Activated CD8-positive, alpha-beta T cell treated with anti-CD3 and anti-CD28 coated beads, Interleukin-2, amount 10 ng/mL, durations not matched to agents 7 days and 5 days (primary cell): ENCODE results near the gene C6orf52. TPM values are rescaled to one million over a fixed set of nuclear protein-coding genes. Genes with fewer than 3 reads are reported as not detected.
"Not testable (repeated sequence)": the region's sequence is repeated elsewhere in the genome, so short reads cannot be mapped to it uniquely, and the experiment has no call there.

Experiments used
- ATAC-seq: fragments of 150-1000 bp; cut with Tn5 transposase; one replicate; pipeline ENCODE4 v1.10.0; 2021; ENCODE audit warnings: moderate library complexity
- CTCF ChIA-PET: fragments of 350-600 bp; sonication (Branson Sonifier 250); formaldehyde crosslinking; loops from one replicate; lab custom pipeline; 2021; ENCODE audit warnings: antibody characterized with exemption; lab: Charles Lee
- POLR2A ChIA-PET: fragments of 350-600 bp; sonication (Branson Sonifier 250); formaldehyde crosslinking; loops from one replicate; lab custom pipeline; 2021; ENCODE audit warnings: antibody characterized with exemption; lab: Charles Lee
- DNase-seq: peaks from one replicate; pipeline ENCODE4 v3.0.0-alpha.2; 2020
- H3K27ac Mint-ChIP-seq: one replicate; pipeline ENCODE4 v1.8.0; 2021; ENCODE audit warnings: mild to moderate bottlenecking, mixed read lengths
- H3K27me3 Mint-ChIP-seq: one replicate; pipeline ENCODE4 v1.8.0; 2021; ENCODE audit warnings: low read depth, mixed read lengths
- H3K36me3 Mint-ChIP-seq: one replicate; pipeline ENCODE4 v1.8.0; 2021; ENCODE audit warnings: low read depth, mixed read lengths
- H3K4me1 Mint-ChIP-seq: one replicate; pipeline ENCODE4 v1.8.0; 2021; ENCODE audit warnings: low read depth, mixed read lengths
- H3K4me3 Mint-ChIP-seq: one replicate; pipeline ENCODE4 v1.8.0; 2021; ENCODE audit warnings: mild to moderate bottlenecking, mixed read lengths
- H3K9me3 Mint-ChIP-seq: one replicate; pipeline ENCODE4 v1.8.0; 2022; ENCODE audit warnings: mixed read lengths; ENCODE audit not compliant: insufficient read depth
- total RNA-seq, 2 experiments: library from RNA; stranded (reverse); gene quantifications; one replicate each; pipeline ENCODE4 v1.2.3, GENCODE V29; 2021

Gene C6orf52
- total RNA-seq, 2 experiments from 2014 or later = 2.3 to 2.9 TPM

GRCh38 chr6:10678456-10678855, 16.0 kb downstream of the C6orf52 start:
- H3K27me3 Mint-ChIP-seq = no peaks in the 10 kb centered on the region
- DNase-seq (no peak), ATAC-seq (no peak)
- POLR2A ChIA-PET = no interaction called here
- CTCF ChIA-PET = no interaction called here
- no peak overlapping the region for H3K27ac Mint-ChIP-seq
- peaks cover 12% of the 10 kb centered on the region for H3K36me3 Mint-ChIP-seq
- peaks cover 16% of the 10 kb centered on the region for H3K4me1 Mint-ChIP-seq
- H3K9me3 Mint-ChIP-seq = no peaks in the 10 kb centered on the region
- no peak overlapping the region for H3K4me3 Mint-ChIP-seq

GRCh38 chr6:10676403-10676802, 18.0 kb downstream of the C6orf52 start:
- CTCF ChIA-PET = no interaction called here
- Mint-ChIP-seq H3K36me3 (peaks cover 2% of the 10 kb centered on the region), H3K4me3 (no peak overlapping the region), H3K27me3 (peaks cover 4% of the 10 kb centered on the region), H3K4me1 (no peaks in the 10 kb centered on the region), H3K9me3 (no peaks in the 10 kb centered on the region), H3K27ac (no peak overlapping the region)
- POLR2A ChIA-PET = no interaction called here
- DNase-seq = no peak
- no peak for ATAC-seq

GRCh38 chr6:10668126-10668917, 26.1 kb downstream of the C6orf52 start:
- no peak for DNase-seq
- ChIA-PET POLR2A (no interaction called here), CTCF (no interaction called here)
- Mint-ChIP-seq H3K9me3 (peaks cover 6% of the 10 kb centered on the region), H3K4me1 (peaks cover 8% of the 10 kb centered on the region), H3K4me3 (no peak overlapping the region), H3K27me3 (peaks cover 18% of the 10 kb centered on the region), H3K36me3 (peaks cover 7% of the 10 kb centered on the region), H3K27ac (no peak overlapping the region)
- ATAC-seq = no peak

GRCh38 chr6:10665595-10665994, 28.8 kb downstream of the C6orf52 start:
- CTCF ChIA-PET, DNase-seq, H3K27ac Mint-ChIP-seq, ATAC-seq, H3K9me3 Mint-ChIP-seq, POLR2A ChIA-PET, H3K4me1 Mint-ChIP-seq, H3K36me3 Mint-ChIP-seq, H3K4me3 Mint-ChIP-seq: not testable (repeated sequence)
- peaks cover 15% of the 10 kb centered on the region for H3K27me3 Mint-ChIP-seq

- CTCF ChIA-PET = interaction anchor here (0.8 to 1.5 kb wide), 3 partner anchors 24 to 406 kb away, joined by 3 to 4 read pairs (median 3); no protein-coding TSS in a partner anchor
Measured at GRCh38 chr6:10662742-10663141, 31.7 kb downstream of the C6orf52 start.

GRCh38 chr6:10662207-10662606, 32.2 kb downstream of the C6orf52 start:
- H3K4me3 Mint-ChIP-seq = no peak overlapping the region
- no peak overlapping the region for H3K27ac Mint-ChIP-seq
- H3K9me3 Mint-ChIP-seq = peaks cover 6% of the 10 kb centered on the region
- ATAC-seq = no peak
- no peak for DNase-seq
- H3K27me3 Mint-ChIP-seq = peaks cover 13% of the 10 kb centered on the region
- peaks cover 4% of the 10 kb centered on the region for H3K36me3 Mint-ChIP-seq
- ChIA-PET POLR2A (interaction anchor here (0.7 kb wide), 1 partner anchor 115 kb away, joined by 3 read pairs; no protein-coding TSS in a partner anchor), CTCF (interaction anchor here (0.9 to 1.5 kb wide), 2 partner anchors 24 to 140 kb away, joined by 3 to 4 read pairs; no protein-coding TSS in a partner anchor)
- H3K4me1 Mint-ChIP-seq = peaks cover 5% of the 10 kb centered on the region

More at GRCh38 chr6:10662742-10663141, 31.7 kb downstream of the C6orf52 start:
- H3K4me1 Mint-ChIP-seq = peaks cover 7% of the 10 kb centered on the region
- ATAC-seq = no peak
- peaks cover 6% of the 10 kb centered on the region for H3K9me3 Mint-ChIP-seq
- DNase-seq = no peak
- H3K4me3 Mint-ChIP-seq = no peak overlapping the region
- POLR2A ChIA-PET = no interaction called here
- peaks cover 13% of the 10 kb centered on the region for H3K27me3 Mint-ChIP-seq
- no peak overlapping the region for H3K27ac Mint-ChIP-seq
- H3K36me3 Mint-ChIP-seq = peaks cover 7% of the 10 kb centered on the region

GRCh38 chr6:10660431-10661191, 33.8 kb downstream of the C6orf52 start:
- peak overlapping the region; percentile 19 for H3K27ac Mint-ChIP-seq
- peaks cover 15% of the 10 kb centered on the region for H3K4me1 Mint-ChIP-seq
- POLR2A ChIA-PET = interaction anchor here (1.2 kb wide), 1 partner anchor 34 kb away, joined by 3 read pairs; the partner anchor contains the start of gene PAK1IP1
- ATAC-seq, CTCF ChIA-PET, H3K4me3 Mint-ChIP-seq, H3K9me3 Mint-ChIP-seq, H3K36me3 Mint-ChIP-seq, DNase-seq, H3K27me3 Mint-ChIP-seq: not testable (repeated sequence)

- DNase-seq (no peak), ATAC-seq (peak; percentile 12)
- Mint-ChIP-seq H3K27ac (peak overlapping the region; percentile 19), H3K27me3 (peaks cover 10% of the 10 kb centered on the region), H3K4me1 (peaks cover 23% of the 10 kb centered on the region), H3K9me3 (no peaks in the 10 kb centered on the region), H3K4me3 (no peak overlapping the region), H3K36me3 (no peaks in the 10 kb centered on the region)
- ChIA-PET POLR2A (interaction anchor here (0.6 to 1.2 kb wide), 2 partner anchors 35 to 744 kb away, joined by 3 read pairs; partner anchors contain the start of gene PAK1IP1), CTCF (no interaction called here)
Measured at GRCh38 chr6:10659699-10660348, 34.6 kb downstream of the C6orf52 start.

GRCh38 chr6:10658910-10659698, 35.3 kb downstream of the C6orf52 start:
- H3K36me3 Mint-ChIP-seq = no peaks in the 10 kb centered on the region
- peak overlapping the region; percentile 18 for H3K4me3 Mint-ChIP-seq
- ATAC-seq (no peak), DNase-seq (no peak)
- H3K27ac Mint-ChIP-seq = no peak overlapping the region
- peaks cover 24% of the 10 kb centered on the region for H3K4me1 Mint-ChIP-seq
- CTCF ChIA-PET = no interaction called here
- peaks cover 8% of the 10 kb centered on the region for H3K27me3 Mint-ChIP-seq
- POLR2A ChIA-PET = interaction anchor here (0.6 to 1.2 kb wide), 2 partner anchors 36 to 745 kb away, joined by 3 read pairs; partner anchors contain the start of gene PAK1IP1
- no peaks in the 10 kb centered on the region for H3K9me3 Mint-ChIP-seq

GRCh38 chr6:10655508-10656055, 38.8 kb downstream of the C6orf52 start:
- H3K27me3 Mint-ChIP-seq = peaks cover 11% of the 10 kb centered on the region
- ChIA-PET CTCF (no interaction called here), POLR2A (no interaction called here)
- peak overlapping the region; percentile 36 for H3K4me3 Mint-ChIP-seq
- H3K4me1 Mint-ChIP-seq = peaks cover 24% of the 10 kb centered on the region
- DNase-seq = peak; percentile 55
- ATAC-seq = peak; percentile 86
- peak overlapping the region; percentile 17 for H3K27ac Mint-ChIP-seq
- no peaks in the 10 kb centered on the region for H3K36me3 Mint-ChIP-seq
- H3K9me3 Mint-ChIP-seq = no peaks in the 10 kb centered on the region

- H3K4me1 Mint-ChIP-seq = peaks cover 18% of the 10 kb centered on the region
- ChIA-PET POLR2A (no interaction called here), CTCF (no interaction called here)
- no peak overlapping the region for H3K4me3 Mint-ChIP-seq
- H3K36me3 Mint-ChIP-seq = no peaks in the 10 kb centered on the region
- no peak overlapping the region for H3K27ac Mint-ChIP-seq
- DNase-seq (no peak), ATAC-seq (no peak)
- peaks cover 29% of the 10 kb centered on the region for H3K27me3 Mint-ChIP-seq
- peaks cover 5% of the 10 kb centered on the region for H3K9me3 Mint-ChIP-seq
Measured at GRCh38 chr6:10644225-10644624, 50.2 kb downstream of the C6orf52 start.
